ENCODE measurements around the gene RNF17.
"Not testable (repeated sequence)": the region's sequence is repeated elsewhere in the genome, so short reads cannot be mapped to it uniquely, and the experiment has no call there.

Gene RNF17

DNA sequence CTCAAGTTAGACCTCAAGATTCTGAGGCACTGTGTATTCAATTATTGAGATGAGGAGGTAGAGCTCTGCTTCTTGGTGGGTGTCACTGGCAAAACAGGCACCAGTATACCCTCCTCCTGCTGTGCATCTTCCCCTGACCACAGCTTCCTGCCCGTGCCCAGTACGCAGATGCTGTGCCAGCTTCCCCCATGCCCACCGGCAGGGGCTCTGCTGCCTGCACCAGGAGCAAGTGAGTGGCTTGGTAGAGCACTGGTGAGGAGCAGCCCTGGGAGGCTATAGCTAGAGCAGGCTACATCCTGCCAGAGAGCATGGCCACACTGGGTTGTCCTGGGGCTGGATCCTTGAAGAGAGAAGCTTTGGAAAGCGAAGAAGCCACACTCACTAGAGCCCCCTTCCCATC, 21.0 kb upstream of the RNF17 start:
- DNase-seq (ENCODE audit: low read depth): no peak

DNA sequence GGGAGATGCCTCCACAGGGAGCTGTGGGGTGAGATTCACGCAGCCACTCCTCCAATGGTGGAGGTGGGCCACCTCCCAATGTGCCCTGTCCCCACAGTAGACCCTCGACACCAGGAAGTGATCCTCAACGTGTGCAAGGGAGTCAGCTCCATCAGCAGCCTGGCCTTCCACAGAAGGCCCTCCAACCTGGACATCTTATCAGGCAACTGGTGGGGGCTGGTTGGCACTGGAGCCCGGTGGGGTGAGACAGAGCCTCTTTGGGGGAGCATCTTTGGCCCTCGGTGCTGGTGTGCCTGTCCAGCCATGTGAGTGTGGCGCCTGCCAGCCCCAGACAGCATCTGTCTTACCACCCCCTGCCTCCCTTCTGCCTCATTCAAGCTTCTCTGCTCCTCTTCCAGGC, 19.7 kb upstream of the RNF17 start:
- DNase-seq (ENCODE audit: low read depth): no peak

DNA sequence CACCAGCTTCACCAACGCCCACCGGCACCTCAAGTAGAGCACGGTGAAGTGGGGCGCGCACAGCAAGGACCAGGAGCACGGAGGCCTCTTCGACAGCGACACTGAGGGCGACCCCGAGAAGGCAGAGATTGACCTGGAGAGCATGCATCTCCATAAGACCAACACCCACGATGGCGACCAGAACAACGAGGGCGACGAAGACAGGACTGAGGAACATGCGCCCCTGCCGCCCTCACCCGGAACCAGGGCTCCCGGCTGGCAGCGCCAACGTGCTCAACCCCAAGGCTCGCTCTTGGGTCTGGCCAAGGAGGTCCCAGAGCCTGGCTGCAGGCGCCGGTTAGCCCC, 18.5 kb upstream of the RNF17 start:
- no peak for DNase-seq (ENCODE audit: low read depth)

DNA sequence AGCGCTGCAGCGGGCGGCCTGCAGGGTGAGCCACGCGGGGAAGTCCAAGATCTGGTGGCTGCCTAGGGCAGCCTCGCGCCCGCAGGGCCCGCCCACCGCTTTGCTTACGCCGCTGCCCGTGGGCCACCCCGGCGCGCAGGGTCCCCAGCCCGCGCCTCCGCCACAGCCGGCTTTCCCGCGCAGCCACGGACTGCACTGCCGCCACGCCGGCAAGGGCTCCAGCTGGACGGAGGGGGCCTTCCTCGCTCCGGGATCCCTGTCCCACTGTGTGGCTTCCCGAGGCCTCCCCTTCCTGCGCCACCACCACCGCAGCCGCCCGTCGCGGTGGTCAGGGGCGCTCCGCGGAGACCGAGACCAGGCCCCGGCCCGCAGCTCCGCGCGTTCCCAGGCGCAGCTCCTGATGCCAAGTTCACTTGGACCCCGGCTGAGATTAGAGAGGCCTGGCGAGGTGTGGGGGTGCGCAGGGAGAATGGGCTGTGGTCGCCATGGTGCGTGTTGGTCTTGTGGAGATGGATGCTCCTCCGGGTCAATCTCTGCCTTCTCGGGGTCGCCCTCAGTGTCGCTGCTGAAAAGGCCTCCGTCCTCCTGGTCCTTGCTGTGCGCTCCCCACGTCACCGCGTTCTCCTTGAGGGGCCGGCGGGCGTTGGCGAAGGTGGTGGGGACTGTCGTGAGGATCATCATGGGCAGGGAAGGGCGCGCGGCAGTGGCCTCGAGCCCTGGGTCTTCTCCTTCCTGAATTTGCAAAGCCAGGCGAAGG, 17.9 kb upstream of the RNF17 start:
- DNase-seq (ENCODE audit: low read depth): no peak

DNA sequence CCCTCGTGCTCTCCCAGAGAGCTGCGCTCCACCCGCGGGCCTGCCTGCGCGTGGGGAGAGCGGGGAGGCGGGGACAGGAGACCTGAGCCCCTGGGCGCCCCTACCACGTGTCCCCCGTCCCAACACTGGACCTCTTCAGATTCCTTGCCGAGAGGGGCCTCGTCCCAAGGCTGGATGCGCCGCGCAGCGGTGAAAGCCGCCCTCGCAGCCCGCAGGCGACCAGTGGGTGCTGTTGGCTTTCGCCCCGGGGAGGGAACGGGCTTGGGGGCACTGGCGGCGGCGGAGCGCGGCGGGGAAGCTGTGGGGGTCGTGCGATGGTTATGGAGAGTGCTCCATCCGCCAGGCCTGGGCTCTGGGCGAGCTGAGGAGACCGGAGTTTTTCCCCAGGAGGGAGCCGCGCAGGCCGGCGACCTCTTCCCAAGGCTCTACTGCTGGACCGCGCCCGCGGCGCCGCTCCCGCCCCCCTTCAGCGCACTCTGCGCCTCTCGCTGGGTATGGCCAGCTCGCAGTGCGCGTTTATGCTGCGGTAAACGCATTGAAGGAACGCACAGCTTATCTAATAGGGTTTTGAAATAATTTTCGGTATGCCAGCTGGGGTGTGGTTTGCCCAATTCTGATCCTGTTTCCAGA, 17.2 kb upstream of the RNF17 start:
- no peak for DNase-seq (ENCODE audit: low read depth)

DNA sequence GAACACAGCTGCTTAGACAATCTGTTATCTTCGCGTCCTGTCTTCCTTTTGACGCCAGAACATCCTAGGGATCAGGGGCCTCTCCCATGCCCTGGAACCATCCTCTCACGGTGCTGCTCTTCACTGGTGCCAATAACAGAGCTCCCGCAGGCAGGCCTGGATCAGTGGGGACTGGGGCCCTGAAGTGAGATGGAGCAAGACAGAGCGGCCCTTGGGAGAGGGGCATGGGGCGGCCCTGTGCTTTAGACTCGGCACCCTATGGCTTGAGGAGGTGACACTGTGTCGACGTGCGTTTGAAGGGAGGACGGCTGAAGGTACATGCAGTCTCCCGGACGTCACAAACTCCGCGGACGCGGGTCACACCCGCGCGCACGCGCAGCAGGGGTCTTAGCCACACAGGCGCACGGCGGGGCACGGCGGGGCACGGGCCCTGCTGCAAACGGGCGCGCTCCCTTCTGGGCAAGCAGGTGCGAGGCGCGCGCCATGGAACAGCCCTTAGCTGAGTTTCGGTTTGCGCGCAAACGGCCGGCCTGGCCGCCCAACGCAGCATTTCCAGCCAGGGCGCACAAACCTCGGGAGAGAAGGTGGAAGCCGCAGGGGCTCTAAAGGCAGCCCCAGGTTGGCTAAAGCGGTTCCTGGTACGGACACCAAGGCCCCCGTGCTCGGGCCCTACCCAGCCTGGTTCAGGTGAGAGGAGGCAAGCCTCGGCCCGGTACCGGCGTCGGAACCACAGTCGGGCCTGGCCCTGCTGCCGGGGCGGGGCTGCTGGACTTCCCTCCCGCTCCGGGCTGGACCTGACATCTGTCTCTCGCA, 16.5 kb upstream of the RNF17 start:
- no peak for DNase-seq (ENCODE audit: low read depth)

DNA sequence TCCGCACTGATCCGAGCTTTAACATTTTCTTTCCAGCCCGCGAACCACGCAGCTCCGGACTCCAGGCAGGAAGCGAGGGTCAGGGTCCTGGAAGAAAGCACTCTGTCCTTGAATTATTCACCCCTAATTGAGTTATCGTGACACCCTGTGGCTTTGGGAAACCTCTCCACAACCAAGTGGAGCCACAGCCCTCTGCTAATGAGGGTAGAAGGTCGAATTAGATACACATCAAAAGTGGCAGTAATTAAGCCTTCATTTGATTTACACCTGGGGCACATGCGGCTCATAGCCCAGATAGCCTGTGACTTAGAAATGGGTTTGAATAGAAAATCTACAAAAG, 15.9 kb upstream of the RNF17 start:
- no peak for DNase-seq (ENCODE audit: low read depth)

- no peak for DNase-seq (ENCODE audit: low read depth)
Observed at GRCh38 chr13:24759197-24759596, 4.8 kb upstream of the RNF17 start.

DNA sequence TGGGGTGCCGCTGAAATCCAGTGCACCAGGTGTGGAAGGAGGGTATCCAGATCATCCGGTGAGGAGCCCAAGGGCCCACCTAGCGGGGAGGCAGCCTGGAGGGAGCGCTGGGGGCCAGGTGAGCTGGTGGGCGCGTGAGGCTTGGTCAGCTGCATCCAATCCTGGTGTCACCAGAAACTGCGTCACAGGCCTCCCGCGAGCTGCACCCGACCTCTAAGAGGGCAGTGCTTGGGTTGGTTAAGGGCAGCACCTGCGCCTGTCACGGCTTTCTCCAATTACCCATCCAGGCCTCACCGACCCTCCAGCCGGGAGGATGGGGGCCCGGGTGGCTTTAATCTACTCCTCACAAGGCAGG, 284 bp downstream of the RNF17 start:
- no peak for DNase-seq (ENCODE audit: low read depth)

GRCh38 chr13:24777171-24777570, 13.2 kb downstream of the RNF17 start:
- DNase-seq (ENCODE audit: low read depth): no peak

- no peak for DNase-seq (ENCODE audit: low read depth)
Observed at GRCh38 chr13:24784319-24784718, 20.4 kb downstream of the RNF17 start.

GRCh38 chr13:24788538-24788937, 24.6 kb downstream of the RNF17 start:
- no peak for DNase-seq (ENCODE audit: low read depth)

- DNase-seq (ENCODE audit: low read depth): no peak
Observed at GRCh38 chr13:24802074-24802473, 38.1 kb downstream of the RNF17 start.

DNA sequence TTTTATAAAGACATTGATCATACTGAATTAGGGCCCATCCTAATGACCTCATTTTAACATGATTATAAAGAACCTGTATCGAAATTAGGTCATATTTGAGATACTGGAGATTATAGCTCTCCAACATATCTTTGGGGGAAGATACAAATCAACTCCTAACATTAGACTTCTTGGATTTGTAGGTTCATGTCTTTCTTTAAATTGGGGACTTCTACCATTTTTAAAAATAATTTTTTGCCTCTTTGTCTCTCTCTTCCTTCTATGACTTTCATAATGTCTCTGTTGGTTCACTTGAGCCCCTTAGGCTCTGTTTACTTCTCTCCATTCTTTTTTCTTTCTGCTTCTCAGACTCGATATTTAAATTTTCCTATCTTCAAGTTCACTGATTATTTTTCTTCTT, 57.2 kb downstream of the RNF17 start:
- no peak for DNase-seq (ENCODE audit: low read depth)

DNA sequence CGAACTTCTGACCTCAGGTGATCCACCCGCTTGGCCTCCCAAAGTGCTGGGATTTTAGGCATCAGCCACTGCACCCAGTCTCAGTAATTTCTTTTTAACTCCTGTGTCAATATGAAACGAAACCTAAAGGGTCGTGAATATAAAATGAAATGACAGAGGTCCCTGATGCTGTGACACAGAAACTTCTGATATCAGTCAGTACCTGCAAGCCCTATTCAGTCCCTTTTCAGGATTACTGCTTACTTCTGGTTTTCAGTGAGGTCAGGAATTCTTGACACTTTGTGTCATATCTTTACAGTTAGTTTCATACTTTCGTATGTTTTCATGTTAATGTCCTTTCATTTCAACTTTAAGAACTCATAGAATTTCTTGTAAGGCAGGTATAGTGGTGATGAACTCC, 58.7 kb downstream of the RNF17 start:
- no peak for DNase-seq (ENCODE audit: low read depth)

DNA sequence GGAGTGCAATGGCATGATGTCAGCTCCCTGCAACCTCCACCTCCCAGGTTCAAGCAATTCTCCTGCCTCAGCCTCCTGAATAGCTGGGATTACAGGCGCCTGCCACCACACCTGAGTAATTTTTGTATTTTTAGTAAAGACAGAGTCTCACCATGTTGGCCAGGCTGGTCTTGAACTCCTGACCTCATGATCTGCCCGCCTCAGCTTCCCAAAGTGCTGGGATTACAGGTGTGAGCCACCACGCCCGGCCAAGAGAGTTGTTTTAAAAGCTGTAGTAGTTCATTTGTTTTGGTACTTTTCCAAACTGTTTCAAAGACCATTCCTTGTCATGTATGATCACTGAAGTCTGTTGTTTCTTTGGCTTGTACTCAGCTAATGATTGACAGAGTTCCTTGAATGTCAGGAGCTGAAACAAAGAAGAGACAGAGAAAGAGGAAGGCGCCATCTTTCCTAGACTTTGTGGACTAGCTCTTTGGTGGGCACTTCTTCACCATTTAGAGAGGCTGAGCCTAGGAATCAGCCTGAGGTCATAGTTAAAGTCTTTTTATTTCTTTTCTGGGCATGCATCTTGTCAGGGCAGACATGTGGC, 59.2 kb downstream of the RNF17 start:
- not testable (repeated sequence) for DNase-seq (ENCODE audit: low read depth)

- DNase-seq (ENCODE audit: low read depth): no peak
Observed at GRCh38 chr13:24827799-24828198, 63.8 kb downstream of the RNF17 start.

DNA sequence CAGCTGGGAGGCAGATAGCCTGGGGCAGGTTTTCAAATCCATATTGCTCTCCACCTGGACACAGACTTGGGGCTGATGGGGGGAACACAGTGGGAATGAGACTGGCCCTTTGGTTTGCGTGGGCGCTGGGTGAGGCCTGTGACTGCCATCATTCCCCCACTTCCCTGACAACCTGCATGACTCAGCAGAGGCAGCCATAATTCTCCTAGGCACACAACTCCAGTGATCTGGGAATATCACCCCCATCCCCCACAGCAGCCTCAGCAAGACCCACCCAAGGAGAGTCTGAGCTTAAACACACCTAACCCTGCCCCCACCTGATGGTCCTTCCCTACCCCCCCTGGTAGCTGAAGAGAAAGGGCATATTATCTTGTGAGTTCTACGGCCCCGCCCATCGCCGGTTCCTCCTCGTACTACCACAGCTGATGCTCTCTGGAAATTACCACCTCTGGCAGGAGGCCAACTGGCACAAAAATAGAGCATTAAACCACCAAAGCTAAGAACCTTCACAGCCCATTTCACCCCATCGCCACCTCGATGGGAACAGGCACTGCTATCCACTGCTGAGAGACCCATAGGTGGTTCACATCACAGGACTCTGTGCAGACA, 71.0 kb downstream of the RNF17 start:
- no peak for DNase-seq (ENCODE audit: low read depth)

GRCh38 chr13:24837528-24837927, 73.6 kb downstream of the RNF17 start:
- DNase-seq (ENCODE audit: low read depth): not testable (repeated sequence)

DNA sequence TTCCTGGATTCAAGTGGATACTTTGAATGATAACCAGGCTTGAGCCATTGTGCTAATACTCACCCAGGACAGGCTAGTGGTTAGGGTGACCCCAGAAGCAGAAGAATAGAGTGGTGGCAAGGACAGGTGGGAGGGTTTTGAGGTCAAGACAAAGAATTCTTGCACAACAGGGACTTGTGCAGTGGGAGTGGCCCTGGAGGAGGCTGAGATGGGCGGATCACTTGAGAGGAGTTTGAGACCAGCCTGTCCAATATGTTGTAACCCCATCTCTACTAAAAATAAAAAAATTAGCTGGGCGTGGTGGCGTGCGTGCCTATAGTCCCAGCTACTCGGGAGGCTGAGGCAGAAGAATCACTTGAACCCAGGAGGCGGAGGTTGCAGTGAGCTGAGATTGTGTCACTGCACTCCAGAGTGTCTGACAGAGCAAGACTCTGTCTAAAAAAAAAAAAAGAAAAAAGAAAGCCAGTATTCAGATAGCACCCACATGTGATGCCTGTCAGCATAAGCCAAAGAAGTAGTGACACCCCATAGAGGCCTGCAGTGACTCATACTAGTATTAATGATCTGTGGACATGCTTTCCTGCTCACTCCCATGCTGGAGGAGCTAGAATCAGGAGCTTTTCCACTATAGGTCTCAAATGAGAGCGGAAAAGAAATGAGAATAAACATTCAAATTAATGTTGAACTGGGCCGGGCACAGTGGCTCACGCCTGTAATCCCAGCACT, 78.7 kb downstream of the RNF17 start:
- no peak for DNase-seq (ENCODE audit: low read depth)

GRCh38 chr13:24851546-24851945, 87.6 kb downstream of the RNF17 start:
- DNase-seq (ENCODE audit: low read depth): no peak

GRCh38 chr13:24854311-24854710, 90.3 kb downstream of the RNF17 start:
- no peak for DNase-seq (ENCODE audit: low read depth)

Data from activated gamma-delta T cell treated with anti-CD3 and anti-CD28 coated beads, Interleukin-2, amount 50 U/mL, for 16 hours (primary cell).